ENCODE data around the gene PTPRR.
"Not testable (repeated sequence)": the region's sequence is repeated elsewhere in the genome, so short reads cannot be mapped to it uniquely, and the experiment has no call there.

Gene PTPRR

DNA sequence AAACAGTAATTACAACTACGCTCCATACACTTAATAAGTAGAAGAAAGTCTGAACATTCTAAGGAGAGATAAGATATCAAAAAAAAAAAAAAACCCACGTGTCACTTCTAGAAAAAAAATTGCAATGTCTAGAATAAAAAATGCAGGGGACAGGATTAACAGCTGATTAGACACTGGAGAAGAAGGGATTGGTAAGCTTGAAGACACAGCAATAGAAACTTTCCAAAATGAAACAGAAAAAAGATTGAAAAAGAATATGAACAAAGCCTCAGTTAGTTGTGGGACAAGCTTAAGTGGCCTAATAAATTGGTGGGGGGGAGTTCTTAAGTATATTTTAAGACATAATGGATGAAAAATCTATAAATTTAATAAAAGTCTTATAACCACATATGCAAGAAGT is 105.5 kb downstream of the PTPRR start:
- Mint-ChIP-seq H3K27me3 (no peaks in the 10 kb centered on the region), H3K9me3 (peaks cover 17% of the 10 kb centered on the region), H3K36me3 (ENCODE audit: low read depth) (no peaks in the 10 kb centered on the region), H3K4me1 (ENCODE audit: low read depth) (no peaks in the 10 kb centered on the region), H3K4me3 (no peak overlapping the region), H3K27ac (no peak overlapping the region)
- intact Hi-C loops (cut with micrococcal nuclease) = no loop called here

GRCh38 chr12:70813559-70813958 is 107.0 kb downstream of the PTPRR start:
- Mint-ChIP-seq H3K4me1 (ENCODE audit: low read depth) (no peaks in the 10 kb centered on the region), H3K36me3 (ENCODE audit: low read depth) (no peaks in the 10 kb centered on the region), H3K27ac (no peak overlapping the region), H3K27me3 (no peaks in the 10 kb centered on the region), H3K4me3 (no peak overlapping the region), H3K9me3 (peaks cover 13% of the 10 kb centered on the region)
- intact Hi-C loops (cut with micrococcal nuclease) = no loop called here

DNA sequence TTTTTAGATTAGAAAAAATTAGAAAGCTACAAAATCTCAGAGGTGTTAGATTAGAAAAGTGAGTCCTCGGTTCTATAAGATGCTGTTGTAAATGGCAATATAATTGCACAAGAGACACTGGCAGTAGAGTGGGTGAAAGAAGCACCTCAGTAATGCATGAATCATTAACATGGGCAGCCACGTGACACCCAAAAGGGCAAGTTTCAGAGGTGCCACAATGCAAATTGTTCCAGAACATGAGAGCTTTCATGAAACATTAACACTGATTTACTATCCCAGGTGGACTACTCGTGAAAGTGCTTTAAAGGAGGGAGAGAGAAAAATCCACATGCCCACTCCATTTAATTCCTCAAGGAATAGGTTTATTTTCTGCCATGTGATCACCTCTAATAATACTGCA is 108.4 kb downstream of the PTPRR start:
- intact Hi-C loops (cut with micrococcal nuclease) = no loop called here
- Mint-ChIP-seq H3K9me3 (peaks cover 20% of the 10 kb centered on the region), H3K4me1 (ENCODE audit: low read depth) (no peaks in the 10 kb centered on the region), H3K4me3 (no peak overlapping the region), H3K27me3 (no peaks in the 10 kb centered on the region), H3K36me3 (ENCODE audit: low read depth) (no peaks in the 10 kb centered on the region), H3K27ac (no peak overlapping the region)

DNA sequence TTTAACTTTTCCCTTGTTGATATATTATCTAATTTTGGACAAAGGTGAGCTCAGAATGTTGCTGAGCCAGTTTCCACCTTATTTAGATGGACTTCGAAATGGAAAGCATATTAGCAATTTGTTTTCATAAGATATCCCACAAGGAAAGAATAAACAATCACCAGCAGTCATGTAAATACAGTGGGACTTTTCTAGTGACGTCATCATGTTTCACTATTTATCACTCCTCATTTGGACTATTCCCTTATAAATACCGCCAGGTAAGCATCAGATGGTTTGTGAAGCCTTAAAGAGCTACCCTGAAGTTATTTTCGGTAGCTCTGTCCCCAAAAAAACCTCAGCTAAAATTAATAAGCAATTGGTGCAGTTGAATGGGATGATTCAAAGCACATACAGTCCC is 110.7 kb downstream of the PTPRR start:
- no peaks in the 10 kb centered on the region for H3K27me3 Mint-ChIP-seq
- H3K9me3 Mint-ChIP-seq = peaks cover 30% of the 10 kb centered on the region
- H3K4me1 Mint-ChIP-seq (ENCODE audit: low read depth) = no peaks in the 10 kb centered on the region
- no peak overlapping the region for H3K27ac Mint-ChIP-seq
- H3K36me3 Mint-ChIP-seq (ENCODE audit: low read depth) = no peaks in the 10 kb centered on the region
- no peak overlapping the region for H3K4me3 Mint-ChIP-seq
- intact Hi-C loops (cut with micrococcal nuclease) = no loop called here

- H3K27ac Mint-ChIP-seq = not testable (repeated sequence)
Observed at GRCh38 chr12:70807993-70808392, 112.5 kb downstream of the PTPRR start.

DNA sequence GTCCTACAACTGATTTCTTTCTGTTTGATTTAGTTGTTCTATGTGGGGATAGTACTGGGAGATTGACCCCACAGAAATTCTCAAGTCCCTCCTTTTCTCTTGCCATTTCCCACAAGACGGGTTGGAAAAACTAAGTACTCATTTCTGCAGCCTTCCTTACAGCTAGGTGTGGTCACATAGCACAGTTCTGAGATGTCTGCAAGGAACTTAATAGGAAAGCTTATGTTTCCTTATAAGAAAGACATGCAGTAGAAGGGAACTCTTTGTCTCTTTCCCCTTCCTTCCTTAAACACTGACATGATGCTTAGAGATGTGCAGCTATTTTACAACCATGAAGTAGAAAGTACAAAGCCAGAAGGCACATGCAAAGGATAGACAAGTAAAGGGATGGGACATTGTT is 113.7 kb downstream of the PTPRR start:
- intact Hi-C loops (cut with micrococcal nuclease) = no loop called here
- H3K9me3 Mint-ChIP-seq = peaks cover 22% of the 10 kb centered on the region
- H3K27ac Mint-ChIP-seq = no peak overlapping the region
- no peaks in the 10 kb centered on the region for H3K27me3 Mint-ChIP-seq
- no peaks in the 10 kb centered on the region for H3K4me1 Mint-ChIP-seq (ENCODE audit: low read depth)
- H3K36me3 Mint-ChIP-seq (ENCODE audit: low read depth) = no peaks in the 10 kb centered on the region
- no peak overlapping the region for H3K4me3 Mint-ChIP-seq

More at GRCh38 chr12:70807993-70808392, 112.5 kb downstream of the PTPRR start:
- intact Hi-C loops (cut with micrococcal nuclease); H3K36me3 Mint-ChIP-seq (ENCODE audit: low read depth); H3K4me1 Mint-ChIP-seq (ENCODE audit: low read depth); H3K27me3 Mint-ChIP-seq; H3K4me3 Mint-ChIP-seq: not testable (repeated sequence)
- peaks cover 22% of the 10 kb centered on the region for H3K9me3 Mint-ChIP-seq

DNA sequence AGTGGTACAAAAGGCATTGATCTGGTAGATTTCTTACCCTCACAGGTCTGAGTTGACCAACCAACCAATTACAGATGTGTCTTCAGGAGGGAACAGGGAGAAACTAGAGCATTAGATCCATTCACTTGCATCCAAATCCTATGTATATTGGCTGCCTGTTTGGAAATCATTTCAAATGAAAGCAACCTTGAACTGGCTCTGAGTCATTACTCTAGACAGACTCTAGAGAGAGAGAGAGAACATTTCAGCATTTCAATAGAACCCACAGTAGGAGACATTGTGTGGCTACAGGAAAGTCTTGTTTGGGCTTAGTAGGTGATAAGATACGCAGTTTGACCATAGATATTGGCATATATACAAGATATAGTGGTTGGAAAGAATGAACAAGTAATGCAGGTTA is 114.5 kb downstream of the PTPRR start:
- H3K36me3 Mint-ChIP-seq (ENCODE audit: low read depth) = no peaks in the 10 kb centered on the region
- intact Hi-C loops (cut with micrococcal nuclease) = no loop called here

DNA sequence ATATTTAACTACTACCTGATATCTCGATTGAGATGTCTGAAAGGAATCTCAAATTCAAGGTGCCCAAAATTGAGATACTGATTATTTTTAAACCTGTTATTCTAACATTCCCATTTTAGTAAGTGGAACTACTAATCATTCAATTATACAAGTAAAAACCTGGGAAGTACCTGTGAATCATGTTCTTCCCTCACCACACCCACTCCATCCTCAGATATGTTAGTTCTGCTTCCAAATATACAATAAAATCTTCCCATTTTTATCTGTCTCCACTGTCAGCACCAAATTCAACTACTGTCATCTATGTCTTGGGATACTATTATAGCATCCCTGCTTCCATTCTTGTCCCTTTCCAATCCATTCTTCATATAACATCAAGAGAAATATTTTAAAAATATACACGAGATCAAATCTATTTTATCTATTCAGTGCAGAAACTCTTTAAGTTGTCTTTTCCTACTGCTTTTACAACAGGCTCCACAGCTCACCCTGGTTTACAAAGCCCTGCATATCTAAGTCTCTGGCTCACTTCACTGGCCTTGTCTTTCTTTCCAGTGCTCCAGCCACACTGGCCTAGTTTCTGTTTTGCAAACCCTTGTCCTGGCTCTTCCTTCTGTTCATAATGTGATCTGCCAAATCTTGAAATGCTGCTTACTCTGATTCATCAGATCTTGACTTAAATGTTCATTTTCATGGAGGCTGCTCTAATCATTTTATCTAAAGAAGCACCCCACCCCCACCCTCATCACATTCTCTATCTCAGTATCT is 122.3 kb downstream of the PTPRR start:
- no peak overlapping the region for H3K27ac Mint-ChIP-seq
- no peaks in the 10 kb centered on the region for H3K9me3 Mint-ChIP-seq
- intact Hi-C loops (cut with micrococcal nuclease) = no loop called here
- H3K4me3 Mint-ChIP-seq = no peak overlapping the region
- no peaks in the 10 kb centered on the region for H3K4me1 Mint-ChIP-seq (ENCODE audit: low read depth)
- no peaks in the 10 kb centered on the region for H3K27me3 Mint-ChIP-seq
- no peaks in the 10 kb centered on the region for H3K36me3 Mint-ChIP-seq (ENCODE audit: low read depth)

More for the DNA sequence above, 114.5 kb downstream of the PTPRR start:
- peaks cover 22% of the 10 kb centered on the region for H3K9me3 Mint-ChIP-seq
- H3K4me1 Mint-ChIP-seq (ENCODE audit: low read depth) = no peaks in the 10 kb centered on the region
- no peak overlapping the region for H3K4me3 Mint-ChIP-seq
- H3K27ac Mint-ChIP-seq = no peak overlapping the region
- H3K27me3 Mint-ChIP-seq = no peaks in the 10 kb centered on the region

- H3K27me3 Mint-ChIP-seq = no peaks in the 10 kb centered on the region
- no peaks in the 10 kb centered on the region for H3K36me3 Mint-ChIP-seq (ENCODE audit: low read depth)
- H3K9me3 Mint-ChIP-seq = no peaks in the 10 kb centered on the region
- H3K27ac Mint-ChIP-seq = no peak overlapping the region
- intact Hi-C loops (cut with micrococcal nuclease) = no loop called here
- H3K4me3 Mint-ChIP-seq = no peak overlapping the region
- no peaks in the 10 kb centered on the region for H3K4me1 Mint-ChIP-seq (ENCODE audit: low read depth)
Observed at GRCh38 chr12:70796989-70797388, 123.5 kb downstream of the PTPRR start.

DNA sequence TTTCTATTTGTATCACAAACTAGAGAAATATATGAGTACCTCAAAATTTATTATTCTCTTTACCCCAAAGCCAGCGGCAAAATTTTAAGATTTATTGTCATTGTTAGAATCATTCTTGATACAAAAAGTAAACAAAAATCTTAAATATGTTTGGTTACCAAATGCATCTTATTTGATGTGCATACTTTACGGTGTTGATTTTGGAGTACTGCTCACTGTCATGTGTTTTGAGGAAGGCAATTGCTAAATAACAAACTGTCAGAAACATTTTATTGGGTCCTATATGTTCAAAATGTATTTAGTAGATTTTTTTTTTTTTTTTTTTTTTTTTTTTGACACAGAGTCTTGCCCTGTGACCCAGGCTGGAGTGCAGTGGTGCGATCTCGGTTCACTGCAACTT is 124.9 kb downstream of the PTPRR start:
- H3K9me3 Mint-ChIP-seq = no peaks in the 10 kb centered on the region
- intact Hi-C loops (cut with micrococcal nuclease) = no loop called here
- no peaks in the 10 kb centered on the region for H3K4me1 Mint-ChIP-seq (ENCODE audit: low read depth)
- H3K27me3 Mint-ChIP-seq = no peaks in the 10 kb centered on the region
- no peaks in the 10 kb centered on the region for H3K36me3 Mint-ChIP-seq (ENCODE audit: low read depth)
- no peak overlapping the region for H3K4me3 Mint-ChIP-seq
- H3K27ac Mint-ChIP-seq = no peak overlapping the region

GRCh38 chr12:70794131-70794530 is 126.4 kb downstream of the PTPRR start:
- no peaks in the 10 kb centered on the region for H3K36me3 Mint-ChIP-seq (ENCODE audit: low read depth)
- no peak overlapping the region for H3K27ac Mint-ChIP-seq
- H3K4me3 Mint-ChIP-seq = no peak overlapping the region
- H3K27me3 Mint-ChIP-seq = no peaks in the 10 kb centered on the region
- intact Hi-C loops (cut with micrococcal nuclease) = no loop called here
- H3K9me3 Mint-ChIP-seq = no peaks in the 10 kb centered on the region
- no peaks in the 10 kb centered on the region for H3K4me1 Mint-ChIP-seq (ENCODE audit: low read depth)

GRCh38 chr12:70788774-70789173 is 131.8 kb downstream of the PTPRR start:
- Mint-ChIP-seq H3K36me3 (ENCODE audit: low read depth) (no peaks in the 10 kb centered on the region), H3K27me3 (no peaks in the 10 kb centered on the region), H3K4me1 (ENCODE audit: low read depth) (no peaks in the 10 kb centered on the region), H3K27ac (no peak overlapping the region), H3K9me3 (no peaks in the 10 kb centered on the region), H3K4me3 (no peak overlapping the region)
- intact Hi-C loops (cut with micrococcal nuclease) = no loop called here

DNA sequence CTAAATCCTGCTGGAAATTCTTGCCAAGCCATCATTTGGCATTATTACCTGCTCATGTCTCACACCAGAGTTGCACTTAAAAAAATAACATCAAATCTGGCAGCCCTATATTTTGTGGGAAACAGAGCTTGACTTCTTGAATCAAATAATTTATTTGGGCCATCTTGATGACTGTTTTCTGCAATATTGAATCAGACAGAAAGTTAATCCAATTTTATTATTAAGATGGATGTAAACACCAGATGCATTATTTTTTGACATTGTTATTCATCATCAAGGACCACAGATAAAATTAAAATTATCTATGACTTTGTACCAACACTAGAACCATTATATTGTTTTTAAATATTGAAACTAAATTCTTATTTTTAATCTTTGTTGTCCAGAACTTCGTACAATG is 132.9 kb downstream of the PTPRR start:
- Mint-ChIP-seq H3K4me1 (ENCODE audit: low read depth) (no peaks in the 10 kb centered on the region), H3K4me3 (no peak overlapping the region), H3K9me3 (no peaks in the 10 kb centered on the region), H3K27ac (no peak overlapping the region), H3K27me3 (no peaks in the 10 kb centered on the region), H3K36me3 (ENCODE audit: low read depth) (no peaks in the 10 kb centered on the region)
- intact Hi-C loops (cut with micrococcal nuclease) = no loop called here

- no peak overlapping the region for H3K4me3 Mint-ChIP-seq
- no peaks in the 10 kb centered on the region for H3K4me1 Mint-ChIP-seq (ENCODE audit: low read depth)
Observed at GRCh38 chr12:70785896-70786295, 134.6 kb downstream of the PTPRR start.

DNA sequence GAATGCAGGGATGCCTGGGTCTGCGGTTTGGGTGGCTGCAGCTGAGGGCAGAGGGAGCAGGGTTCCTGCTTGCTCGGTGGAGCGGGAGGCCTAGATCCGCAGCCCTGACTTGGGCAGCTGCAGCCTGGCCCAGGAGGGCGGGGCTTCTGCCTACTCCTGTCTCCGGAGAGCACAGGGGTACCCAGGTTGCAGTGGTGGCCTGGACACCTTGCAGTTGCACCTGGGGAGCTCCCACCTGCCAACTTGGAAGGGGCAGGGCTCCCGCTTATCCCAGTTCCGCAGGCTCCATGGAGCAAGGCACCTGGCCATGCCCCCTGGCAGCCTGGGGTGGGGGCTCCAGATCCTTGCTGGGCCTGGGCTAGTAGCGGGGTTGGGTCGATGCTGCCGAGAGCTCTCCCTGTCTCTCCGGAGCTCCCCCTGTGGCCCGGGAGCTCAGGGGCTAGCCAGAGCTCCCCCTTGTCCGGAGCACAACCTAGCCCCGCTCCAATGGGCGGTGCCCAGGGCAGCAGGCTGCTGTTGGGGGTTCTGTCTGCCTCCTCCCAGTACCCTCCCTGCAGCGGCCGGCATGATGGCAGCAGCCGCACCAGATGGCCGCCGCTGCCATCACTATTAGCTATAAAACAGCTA is 136.4 kb downstream of the PTPRR start:
- Mint-ChIP-seq H3K4me1 (ENCODE audit: low read depth) (no peaks in the 10 kb centered on the region), H3K9me3 (peaks cover 9% of the 10 kb centered on the region), H3K27ac (no peak overlapping the region), H3K4me3 (no peak overlapping the region), H3K27me3 (no peaks in the 10 kb centered on the region), H3K36me3 (ENCODE audit: low read depth) (no peaks in the 10 kb centered on the region)
- intact Hi-C loops (cut with micrococcal nuclease) = no loop called here

More at GRCh38 chr12:70785896-70786295, 134.6 kb downstream of the PTPRR start:
- Mint-ChIP-seq H3K27me3 (no peaks in the 10 kb centered on the region), H3K27ac (no peak overlapping the region), H3K36me3 (ENCODE audit: low read depth) (no peaks in the 10 kb centered on the region), H3K9me3 (peaks cover 7% of the 10 kb centered on the region)
- intact Hi-C loops (cut with micrococcal nuclease) = no loop called here
